Neural progenitor cell (in vitro differentiated cells): Measurements from ENCODE around the gene KLHL7. TPM values are rescaled to one million over a fixed set of nuclear protein-coding genes. Genes with fewer than 3 reads are reported as not detected.

ENCODE experiments used
- DNase-seq: peaks from one replicate; pipeline ENCODE4 v3.0.0-alpha.2; 2016; ENCODE audit warnings: low spot score
- H2AFZ ChIP-seq: fragments of 200-600 bp; sonication (generic); replicated peaks from 2 replicates; pipeline ENCODE4 v1.6.1; 2016; ENCODE audit warnings: antibody characterized with exemption
- H3F3A ChIP-seq: fragments of 200-600 bp; sonication (generic); 2 replicates; pipeline ENCODE4 v1.6.1; 2016; ENCODE audit warnings: antibody characterized with exemption, low read depth
- H3K27ac ChIP-seq: fragments of 200-600 bp; sonication (generic); 2 replicates; pipeline ENCODE4 v1.5.1; 2016; ENCODE audit warnings: mild to moderate bottlenecking
- H3K27me3 ChIP-seq: fragments of 200-600 bp; sonication (generic); 2 replicates; pipeline ENCODE4 v1.6.1; 2016; ENCODE audit warnings: mild to moderate bottlenecking, moderate library complexity
- H3K36me3 ChIP-seq: fragments of 200-600 bp; sonication (generic); 2 replicates; pipeline ENCODE4 v1.5.1; 2016
- H3K4me1 ChIP-seq: fragments of 200-600 bp; sonication (generic); 2 replicates; pipeline ENCODE4 v1.6.1; 2016; ENCODE audit warnings: mixed run types
- H3K4me2 ChIP-seq: fragments of 200-600 bp; sonication (generic); 2 replicates; pipeline ENCODE4 v1.6.1; 2016
- H3K4me3 ChIP-seq: fragments of 200-600 bp; sonication (generic); 2 replicates; pipeline ENCODE4 v1.5.1; 2016
- H3K79me2 ChIP-seq: fragments of 200-600 bp; sonication (generic); 2 replicates; pipeline ENCODE4 v1.6.1; 2016; ENCODE audit warnings: low read depth
- H3K9ac ChIP-seq: fragments of 200-600 bp; sonication (generic); 2 replicates; pipeline ENCODE4 v1.6.1; 2016
- H3K9me3 ChIP-seq: fragments of 200-600 bp; sonication (generic); 2 replicates; pipeline ENCODE4 v1.5.1; 2016; ENCODE audit warnings: low read depth
- H4K20me1 ChIP-seq: fragments of 200-600 bp; sonication (generic); 2 replicates; pipeline ENCODE4 v1.6.1; 2016; ENCODE audit warnings: low read depth
- H3K27ac Mint-ChIP-seq: 3 replicates; pipeline ENCODE4 v1.8.0; 2021; ENCODE audit warnings: mixed read lengths
- H3K27me3 Mint-ChIP-seq: 2 replicates; pipeline ENCODE4 v1.8.0; 2022; ENCODE audit warnings: low read depth, mild to moderate bottlenecking, inconsistent platforms, moderate library complexity, mixed read lengths; ENCODE audit not compliant: insufficient read depth
- H3K36me3 Mint-ChIP-seq: 3 replicates; pipeline ENCODE4 v1.8.0; 2021; ENCODE audit warnings: mixed read lengths
- H3K4me1 Mint-ChIP-seq: 3 replicates; pipeline ENCODE4 v1.8.0; 2021; ENCODE audit warnings: mixed read lengths
- H3K4me3 Mint-ChIP-seq: 3 replicates; pipeline ENCODE4 v1.8.0; 2021; ENCODE audit warnings: mild to moderate bottlenecking, moderate library complexity, mixed read lengths
- H3K9me3 Mint-ChIP-seq: 3 replicates; pipeline ENCODE4 v1.8.0; 2020; ENCODE audit warnings: mixed read lengths
- CTCF ChIP-seq: fragments of 200-600 bp; sonication (generic); IDR thresholded peaks from 2 replicates; pipeline ENCODE4 v1.5.1; 2017; ENCODE audit warnings: antibody characterized with exemption, mild to moderate bottlenecking
- EZH2 ChIP-seq: fragments of 200-600 bp; sonication (generic); IDR thresholded peaks from 2 replicates; pipeline ENCODE4 v1.6.1; 2017; ENCODE audit warnings: antibody characterized with exemption, mild to moderate bottlenecking, moderate library complexity
- EZH2phosphoT487 ChIP-seq: fragments of 200-600 bp; sonication (generic); IDR thresholded peaks from 2 replicates; pipeline ENCODE4 v1.6.1; 2017; ENCODE audit warnings: antibody characterized with exemption
- total RNA-seq: library from RNA; depleted of rRNA; stranded (reverse); fragments of >200 nt; gene quantifications from 2 replicates; pipeline ENCODE4 v1.2.3, GENCODE V29; 2015; ENCODE audit warnings: low replicate concordance

KLHL7 gene
- total RNA-seq, 1 donor from 2014 or later, result 117 TPM

DNA sequence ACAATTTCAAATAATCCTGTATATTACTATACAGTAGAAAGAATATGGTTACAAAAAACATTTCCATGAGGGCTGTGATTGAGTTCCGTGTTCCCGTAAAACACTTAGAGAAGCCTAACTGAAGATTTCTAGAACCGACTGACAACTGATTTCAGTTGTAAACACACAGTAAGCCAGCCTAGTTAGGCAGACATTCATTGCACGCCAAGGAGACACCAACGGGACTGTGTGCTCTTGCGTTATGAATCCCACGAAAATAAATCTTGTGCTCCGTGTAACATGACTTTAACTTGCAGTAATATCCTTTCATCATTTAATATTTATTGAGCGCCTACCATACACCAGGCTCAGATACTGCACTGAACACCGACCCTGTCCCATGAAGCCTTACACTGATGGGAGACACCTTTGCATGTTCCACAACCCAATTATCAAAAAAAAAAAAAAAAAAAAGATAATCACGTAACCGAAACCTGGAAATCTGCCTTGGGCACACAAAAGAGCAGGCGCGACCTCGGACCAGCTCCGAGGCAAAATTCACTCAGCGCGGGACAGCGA, 420 bp upstream of the KLHL7 start:
- H3K4me2 ChIP-seq, result peak overlapping the region; percentile 97
- no peaks in the 10 kb centered on the region for H3K36me3 ChIP-seq
- H3F3A ChIP-seq, result peaks cover 9% of the 10 kb centered on the region
- H3K4me1 Mint-ChIP-seq, result peaks cover 24% of the 10 kb centered on the region
- H3K79me2 ChIP-seq, result peaks cover 52% of the 10 kb centered on the region
- peak overlapping the region; percentile 6 for H3K27ac ChIP-seq
- H3K9ac ChIP-seq, result peak overlapping the region; percentile 74
- no peaks in the 10 kb centered on the region for H3K9me3 ChIP-seq
- no peak for DNase-seq
- H4K20me1 ChIP-seq, result peaks cover 30% of the 10 kb centered on the region
- TF ChIP-seq EZH2 (no peak), EZH2phosphoT487 (no peak), CTCF (no peak)
- H3K4me3 ChIP-seq, result peak overlapping the region; percentile 90
- peaks cover 23% of the 10 kb centered on the region for H3K4me1 ChIP-seq
- H3K27ac Mint-ChIP-seq, result peak overlapping the region; percentile 38
- peaks cover 3% of the 10 kb centered on the region for H3K27me3 Mint-ChIP-seq
- no peaks in the 10 kb centered on the region for H3K9me3 Mint-ChIP-seq
- H3K27me3 ChIP-seq, result no peaks in the 10 kb centered on the region
- H3K4me3 Mint-ChIP-seq, result peak overlapping the region; percentile 99
- peak overlapping the region; percentile 67 for H2AFZ ChIP-seq
- peaks cover 24% of the 10 kb centered on the region for H3K36me3 Mint-ChIP-seq

DNA sequence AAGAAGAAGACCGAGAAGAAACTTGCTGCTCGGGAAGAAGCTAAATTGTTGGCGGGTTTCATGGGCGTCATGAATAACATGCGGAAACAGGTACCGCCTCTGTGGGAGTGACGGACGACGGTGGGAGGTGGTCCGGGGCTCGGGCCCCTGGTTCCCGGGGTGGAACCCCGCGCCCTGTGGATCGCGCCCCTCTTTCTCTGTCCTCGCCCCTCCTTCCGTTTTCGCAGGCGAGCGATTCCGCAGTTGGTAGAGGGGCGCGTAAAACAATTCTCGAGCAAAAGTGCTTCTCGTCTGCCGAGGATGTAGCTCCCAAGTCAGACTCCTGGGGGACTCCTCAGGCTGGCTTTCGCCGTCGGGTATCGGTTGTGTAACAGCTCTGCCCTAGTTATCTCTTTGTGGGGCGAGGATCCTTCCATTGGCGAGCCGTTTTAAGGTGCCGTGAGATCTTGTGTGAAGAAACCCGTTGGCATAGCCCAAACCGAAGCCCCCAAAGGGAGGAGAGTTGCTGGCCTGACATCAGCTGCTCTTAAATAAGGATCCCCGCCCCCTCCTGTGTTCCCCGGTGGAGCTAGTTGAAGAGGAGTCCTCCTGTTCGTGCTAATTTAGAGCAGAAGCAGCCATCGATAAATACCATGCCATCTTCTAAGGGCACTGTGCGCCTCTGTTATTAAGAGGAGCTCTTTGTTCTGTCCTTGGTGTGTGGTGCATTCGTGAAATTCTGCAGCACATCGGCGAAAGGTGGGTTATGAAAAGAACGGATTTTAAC, 655 bp downstream of the KLHL7 start:
- Histone ChIP-seq H3K4me1 (peaks cover 23% of the 10 kb centered on the region), H3K36me3 (no peaks in the 10 kb centered on the region), H3K9ac (peak overlapping the region; percentile 86), H2AFZ (peak overlapping the region; percentile 82), H3F3A (peaks cover 9% of the 10 kb centered on the region), H3K4me2 (peak overlapping the region; percentile 97), H3K79me2 (peaks cover 62% of the 10 kb centered on the region), H3K9me3 (no peaks in the 10 kb centered on the region), H3K4me3 (peak overlapping the region; percentile 90), H3K27me3 (no peaks in the 10 kb centered on the region), H3K27ac (peak overlapping the region; percentile 93), H4K20me1 (peaks cover 39% of the 10 kb centered on the region)
- TF ChIP-seq EZH2 (no peak), CTCF (no peak), EZH2phosphoT487 (no peak)
- peaks cover 3% of the 10 kb centered on the region for H3K27me3 Mint-ChIP-seq
- peaks cover 29% of the 10 kb centered on the region for H3K36me3 Mint-ChIP-seq
- peak overlapping the region; percentile 99 for H3K27ac Mint-ChIP-seq
- no peaks in the 10 kb centered on the region for H3K9me3 Mint-ChIP-seq
- H3K4me1 Mint-ChIP-seq, result peaks cover 25% of the 10 kb centered on the region
- peak overlapping the region; percentile 99 for H3K4me3 Mint-ChIP-seq
- DNase-seq, result peak; percentile 74

GRCh38 chr7:23106823-23107663, 1.5 kb downstream of the KLHL7 start:
- H3K4me1 ChIP-seq, result peaks cover 23% of the 10 kb centered on the region
- peaks cover 3% of the 10 kb centered on the region for H3K27me3 Mint-ChIP-seq
- H3K27ac Mint-ChIP-seq, result peak overlapping the region; percentile 99
- peaks cover 44% of the 10 kb centered on the region for H4K20me1 ChIP-seq
- no peaks in the 10 kb centered on the region for H3K36me3 ChIP-seq
- peak overlapping the region; percentile 97 for H3K4me2 ChIP-seq
- no peaks in the 10 kb centered on the region for H3K9me3 Mint-ChIP-seq
- peak; percentile 12 for DNase-seq
- peak overlapping the region; percentile 82 for H2AFZ ChIP-seq
- peaks cover 30% of the 10 kb centered on the region for H3K36me3 Mint-ChIP-seq
- H3K4me3 ChIP-seq, result peak overlapping the region; percentile 90
- peaks cover 29% of the 10 kb centered on the region for H3K4me1 Mint-ChIP-seq
- peak overlapping the region; percentile 93 for H3K27ac ChIP-seq
- peaks cover 70% of the 10 kb centered on the region for H3K79me2 ChIP-seq
- H3K9ac ChIP-seq, result peak overlapping the region; percentile 86
- peaks cover 9% of the 10 kb centered on the region for H3F3A ChIP-seq
- no peak for TF ChIP-seq CTCF
- no peak for TF ChIP-seq EZH2
- no peak for TF ChIP-seq EZH2phosphoT487
- peak overlapping the region; percentile 99 for H3K4me3 Mint-ChIP-seq
- no peaks in the 10 kb centered on the region for H3K27me3 ChIP-seq
- no peaks in the 10 kb centered on the region for H3K9me3 ChIP-seq
